KOPT-K1 (cell line): ENCODE results near the gene CPNE7.
"Not testable (repeated sequence)": the region's sequence is repeated elsewhere in the genome, so short reads cannot be mapped to it uniquely, and the experiment has no call there.

Experiments used
- H3K27ac ChIP-seq: fragments of 200-600 bp; sonication (generic); 2 replicates; pipeline ENCODE4 v1.5.1; 2016; ENCODE audit warnings: antibody characterized with exemption, mild to moderate bottlenecking, low read depth, low read length; ENCODE audit not compliant: poor library complexity, severe bottlenecking
- H3K36me3 ChIP-seq: fragments of 200-600 bp; sonication (generic); 2 replicates; pipeline ENCODE4 v1.5.1; 2017; ENCODE audit warnings: antibody characterized with exemption, mild to moderate bottlenecking, low read length, moderate library complexity; ENCODE audit not compliant: insufficient read depth
- H3K9me3 ChIP-seq: fragments of 200-600 bp; sonication (generic); 2 replicates; pipeline ENCODE4 v1.5.1; 2017; ENCODE audit warnings: antibody characterized with exemption, low read length, mild to moderate bottlenecking; ENCODE audit not compliant: insufficient read depth, poor library complexity, severe bottlenecking

CPNE7 gene

DNA sequence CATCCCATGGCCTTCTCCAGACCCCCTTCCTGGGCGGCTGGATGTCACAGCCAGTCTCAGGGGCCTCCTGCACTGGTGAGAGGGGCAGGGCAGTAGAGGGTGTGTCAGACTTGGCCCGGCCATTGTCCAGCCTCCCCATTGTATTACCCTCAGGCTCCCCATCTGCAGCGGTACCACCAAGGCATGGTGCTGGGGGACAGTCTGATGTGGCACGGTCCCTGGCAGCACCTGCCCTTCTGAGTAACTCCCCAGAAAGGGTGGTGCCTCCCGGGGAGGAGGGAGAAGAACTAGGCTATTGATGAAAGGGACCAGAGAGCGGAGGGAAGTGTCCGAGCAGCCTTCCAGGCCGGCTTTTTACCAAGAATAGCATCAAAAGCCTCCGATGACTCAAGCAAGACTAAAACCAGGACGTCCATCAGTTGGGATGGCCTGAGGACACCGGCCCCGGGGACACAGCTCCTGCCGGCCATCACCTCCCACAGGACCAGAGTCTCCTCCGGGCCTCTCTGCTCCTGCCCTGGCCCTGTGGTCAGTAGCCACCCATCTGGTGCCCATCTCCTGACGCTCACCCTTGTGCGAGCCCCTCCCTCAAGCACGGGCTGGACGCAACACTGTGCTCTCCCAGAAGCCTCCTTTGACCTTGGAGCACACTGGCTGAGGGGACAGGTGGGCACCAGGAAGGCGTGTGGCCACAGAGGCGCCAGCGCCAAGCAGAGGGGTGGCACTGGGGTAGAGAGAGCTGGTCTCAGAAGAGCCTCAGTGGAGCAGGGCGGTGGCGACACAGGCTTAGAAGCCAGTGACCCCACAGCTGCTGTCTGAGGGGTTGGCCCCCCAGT lies 5.8 kb upstream of the CPNE7 start:
- H3K36me3 ChIP-seq = peaks cover 33% of the 10 kb centered on the region
- H3K9me3 ChIP-seq = no peaks in the 10 kb centered on the region
- H3K27ac ChIP-seq = no peak overlapping the region

DNA sequence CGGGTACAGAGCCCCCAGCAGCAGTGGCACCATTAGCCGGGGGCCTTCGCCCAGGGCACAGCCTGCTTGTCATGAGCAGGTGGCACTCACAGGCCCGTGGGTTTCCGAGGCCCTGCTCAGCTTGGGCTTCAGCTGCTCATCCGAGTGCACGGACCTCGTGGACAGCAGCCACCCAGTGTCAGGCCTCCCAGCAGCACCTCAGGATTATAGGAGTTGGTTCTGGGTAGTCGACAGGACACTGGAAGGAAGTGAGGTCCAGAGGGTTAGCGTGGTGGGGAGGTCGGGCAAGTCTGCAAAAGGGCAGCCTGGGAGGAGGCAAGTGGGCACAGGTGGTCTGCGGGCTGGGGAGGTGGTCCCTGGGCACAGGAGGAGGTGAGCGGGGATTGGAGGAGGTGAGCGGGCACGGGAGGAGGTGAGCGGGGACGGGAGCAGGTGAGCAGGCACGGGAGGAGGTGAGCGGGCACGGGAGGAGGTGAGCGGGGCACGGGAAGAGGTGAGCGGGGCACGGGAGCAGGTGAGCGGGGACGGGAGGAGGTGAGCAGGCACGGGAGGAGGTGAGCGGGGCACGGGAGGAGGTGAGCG lies 5.1 kb upstream of the CPNE7 start:
- no peaks in the 10 kb centered on the region for H3K9me3 ChIP-seq
- H3K27ac ChIP-seq = no peak overlapping the region
- H3K36me3 ChIP-seq = peaks cover 26% of the 10 kb centered on the region

DNA sequence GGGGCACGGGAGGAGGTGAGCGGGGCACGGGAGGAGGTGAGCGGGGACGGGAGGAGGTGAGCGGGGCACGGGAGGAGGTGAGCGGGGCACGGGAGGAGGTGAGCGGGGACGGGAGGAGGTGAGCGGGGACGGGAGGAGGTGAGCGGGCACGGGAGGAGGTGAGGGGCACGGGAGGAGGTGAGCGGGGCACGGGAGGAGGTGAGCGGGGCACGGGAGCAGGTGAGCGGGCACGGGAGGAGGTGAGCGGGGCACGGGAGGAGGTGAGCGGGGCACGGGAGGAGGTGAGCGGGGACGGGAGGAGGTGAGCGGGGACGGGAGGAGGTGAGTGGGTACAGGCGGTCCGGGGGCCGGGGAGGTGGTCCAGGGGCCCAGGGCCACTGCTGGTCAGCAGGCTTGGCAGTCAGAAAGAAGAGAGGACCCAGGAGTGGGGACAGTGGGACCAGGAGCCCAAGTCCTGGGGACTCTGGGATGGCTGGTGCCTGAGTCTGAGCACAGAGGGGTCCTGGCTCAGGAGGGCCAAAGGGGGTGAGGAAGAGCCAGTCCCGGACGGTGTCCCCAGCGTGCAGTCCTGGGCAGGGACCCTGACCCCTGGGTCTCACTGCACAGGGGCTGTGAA lies 4.5 kb upstream of the CPNE7 start:
- H3K36me3 ChIP-seq = peaks cover 20% of the 10 kb centered on the region
- not testable (repeated sequence) for H3K27ac ChIP-seq, H3K9me3 ChIP-seq

DNA sequence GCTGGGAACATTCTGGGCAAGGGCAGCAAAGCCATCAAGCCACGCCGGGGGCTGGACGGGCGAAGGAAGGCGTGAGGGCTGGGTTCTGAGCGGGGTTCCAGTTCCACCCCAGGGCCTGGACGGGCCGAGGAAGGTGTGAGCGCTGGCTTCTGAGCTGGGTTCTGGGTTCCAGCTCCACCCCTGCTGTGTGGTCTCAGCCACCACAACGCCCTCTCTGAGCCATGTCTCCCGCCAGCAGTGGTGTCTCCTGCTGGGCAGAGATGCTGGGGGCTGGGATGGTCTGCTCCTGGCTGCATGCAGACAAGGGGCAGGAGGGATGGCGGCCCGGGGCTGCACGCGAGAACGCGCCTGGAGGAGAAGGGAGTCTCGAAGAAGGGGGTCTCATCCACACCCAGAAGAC lies 3.9 kb upstream of the CPNE7 start:
- no peaks in the 10 kb centered on the region for H3K9me3 ChIP-seq
- peaks cover 14% of the 10 kb centered on the region for H3K36me3 ChIP-seq
- H3K27ac ChIP-seq = peak overlapping the region; percentile 19

DNA sequence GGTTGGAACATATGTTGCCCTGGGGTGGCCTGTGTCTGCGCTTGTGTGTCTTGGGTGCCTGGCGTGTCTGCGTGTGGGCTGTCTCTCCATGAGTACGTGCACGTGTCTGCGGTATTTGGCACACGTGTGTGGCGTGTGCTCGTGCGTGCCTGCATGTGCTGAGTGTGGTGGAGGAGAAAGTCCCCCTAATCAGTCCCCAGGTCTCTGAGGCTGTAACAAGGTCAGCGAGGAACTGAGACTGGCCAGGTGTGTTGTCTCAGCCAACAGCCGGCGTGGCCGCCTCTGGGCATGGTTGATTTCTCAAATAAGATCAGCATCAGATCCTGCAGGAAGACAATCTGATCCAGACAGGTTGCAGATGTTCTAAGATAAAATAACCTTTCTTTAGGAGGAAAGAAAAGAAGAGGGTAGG lies 3.5 kb upstream of the CPNE7 start:
- Histone ChIP-seq H3K9me3 (no peaks in the 10 kb centered on the region), H3K36me3 (peaks cover 13% of the 10 kb centered on the region), H3K27ac (peak overlapping the region; percentile 19)

DNA sequence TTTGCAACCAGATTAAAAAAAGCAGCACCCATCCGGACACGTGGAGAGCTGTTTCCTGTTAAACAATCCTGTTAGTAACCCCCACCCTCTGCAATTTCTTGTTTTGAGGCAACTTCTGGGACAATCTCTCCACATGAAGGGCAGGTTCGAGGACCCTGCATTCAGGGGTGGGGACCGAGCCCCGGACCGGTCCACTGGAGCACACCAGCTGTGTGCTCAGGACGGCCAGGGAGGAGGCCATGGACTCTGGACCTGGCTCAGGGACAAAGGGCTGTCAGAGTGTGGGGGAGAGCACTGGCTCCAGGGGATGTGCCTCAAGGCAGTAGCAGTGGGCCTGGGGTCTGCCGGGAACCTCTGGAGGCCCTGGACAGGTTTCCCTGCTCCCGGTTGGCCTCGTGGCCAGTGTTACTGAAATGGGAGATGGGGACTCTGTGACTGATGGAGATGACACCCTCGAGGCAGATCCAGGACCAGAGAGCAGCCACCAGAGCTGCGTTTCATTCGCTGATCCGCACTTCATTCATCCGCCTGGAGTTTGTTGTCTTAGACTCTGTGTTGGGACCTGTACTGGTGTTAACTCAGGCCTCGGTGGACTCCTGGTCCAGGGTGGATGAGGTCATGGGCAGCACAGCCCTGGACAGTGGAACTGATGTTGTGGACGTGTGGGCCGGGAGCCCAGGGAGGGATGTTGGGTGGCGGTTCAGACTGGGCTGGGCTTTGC lies 2.9 kb upstream of the CPNE7 start:
- Histone ChIP-seq H3K27ac (peak overlapping the region; percentile 35), H3K9me3 (no peaks in the 10 kb centered on the region), H3K36me3 (peaks cover 8% of the 10 kb centered on the region)

DNA sequence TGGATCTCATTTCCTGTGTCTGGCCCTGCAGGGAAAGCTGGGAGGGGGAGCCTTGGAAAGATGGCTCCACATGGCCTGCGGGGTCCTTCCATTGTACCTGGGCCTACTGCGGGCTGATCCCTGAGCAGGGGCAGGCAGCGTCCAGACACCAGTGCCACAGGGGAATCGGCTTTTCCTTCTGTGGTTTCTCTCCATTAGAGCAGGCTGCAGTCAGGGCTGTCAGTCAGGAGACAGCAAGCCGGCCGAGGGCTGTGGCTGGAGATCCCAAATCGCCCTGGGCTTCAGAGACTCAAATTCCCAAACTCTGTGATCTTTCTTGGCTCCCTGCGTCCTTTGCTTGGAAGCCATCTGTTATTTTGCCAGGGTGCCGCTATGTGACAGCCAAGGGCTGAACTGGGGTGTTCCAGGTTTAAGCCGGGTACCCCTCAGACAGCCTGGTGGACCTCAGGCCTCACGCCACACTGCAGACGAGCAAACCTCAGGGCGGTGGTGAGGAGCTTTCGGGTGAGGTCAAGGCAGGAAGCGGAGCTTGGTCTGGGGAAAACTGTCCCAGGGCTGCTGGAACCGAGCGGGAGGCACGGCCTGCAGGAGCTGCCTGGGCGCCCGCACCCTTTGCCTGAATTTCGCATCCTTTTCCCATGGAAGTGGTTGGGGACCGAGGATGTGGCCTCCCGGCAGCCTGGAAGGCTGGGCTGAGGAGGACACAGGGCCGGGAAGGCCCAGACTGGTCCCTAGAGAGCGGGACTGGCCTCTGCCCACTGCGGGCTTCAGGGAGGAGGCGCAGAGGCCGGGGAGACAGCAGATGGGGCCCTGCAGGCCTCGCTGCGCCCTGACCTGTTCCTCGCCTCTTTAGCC lies 1.5 kb upstream of the CPNE7 start:
- no peaks in the 10 kb centered on the region for H3K9me3 ChIP-seq
- peaks cover 7% of the 10 kb centered on the region; the same call in 1 of the 2 replicates for H3K36me3 ChIP-seq
- H3K27ac ChIP-seq = no peak overlapping the region

DNA sequence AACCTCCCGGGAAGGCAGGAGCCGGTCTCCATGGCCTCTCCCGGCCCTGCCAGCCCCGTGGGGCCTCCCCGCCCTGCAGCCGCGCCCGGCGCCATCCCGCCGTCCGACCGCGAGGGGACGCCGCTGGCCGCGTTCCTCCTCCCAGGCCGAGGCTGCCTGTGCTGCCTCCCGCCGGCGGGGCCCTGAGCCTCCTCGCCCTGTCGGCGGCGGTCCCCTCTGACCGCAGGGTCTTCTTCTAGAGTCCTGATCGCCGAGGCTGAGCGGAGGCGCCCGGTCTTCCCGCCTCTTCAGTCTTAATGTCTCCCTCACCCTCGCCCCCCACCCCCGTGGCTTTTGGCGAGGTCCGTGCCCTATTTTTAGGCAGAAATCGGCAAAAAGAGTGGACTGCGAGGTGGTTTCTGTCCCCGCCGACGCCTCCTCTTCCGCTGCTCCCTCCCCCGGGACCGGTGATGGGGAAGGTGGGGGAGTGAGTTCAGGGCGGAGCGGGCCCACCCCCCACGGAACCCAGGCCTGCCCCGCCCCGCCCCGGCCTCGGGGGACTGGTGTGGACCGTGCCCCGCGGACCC lies 794 bp upstream of the CPNE7 start:
- H3K36me3 ChIP-seq = peaks cover 14% of the 10 kb centered on the region; the same call in 1 of the 2 replicates
- H3K9me3 ChIP-seq = peaks cover 6% of the 10 kb centered on the region
- no peak overlapping the region for H3K27ac ChIP-seq

DNA sequence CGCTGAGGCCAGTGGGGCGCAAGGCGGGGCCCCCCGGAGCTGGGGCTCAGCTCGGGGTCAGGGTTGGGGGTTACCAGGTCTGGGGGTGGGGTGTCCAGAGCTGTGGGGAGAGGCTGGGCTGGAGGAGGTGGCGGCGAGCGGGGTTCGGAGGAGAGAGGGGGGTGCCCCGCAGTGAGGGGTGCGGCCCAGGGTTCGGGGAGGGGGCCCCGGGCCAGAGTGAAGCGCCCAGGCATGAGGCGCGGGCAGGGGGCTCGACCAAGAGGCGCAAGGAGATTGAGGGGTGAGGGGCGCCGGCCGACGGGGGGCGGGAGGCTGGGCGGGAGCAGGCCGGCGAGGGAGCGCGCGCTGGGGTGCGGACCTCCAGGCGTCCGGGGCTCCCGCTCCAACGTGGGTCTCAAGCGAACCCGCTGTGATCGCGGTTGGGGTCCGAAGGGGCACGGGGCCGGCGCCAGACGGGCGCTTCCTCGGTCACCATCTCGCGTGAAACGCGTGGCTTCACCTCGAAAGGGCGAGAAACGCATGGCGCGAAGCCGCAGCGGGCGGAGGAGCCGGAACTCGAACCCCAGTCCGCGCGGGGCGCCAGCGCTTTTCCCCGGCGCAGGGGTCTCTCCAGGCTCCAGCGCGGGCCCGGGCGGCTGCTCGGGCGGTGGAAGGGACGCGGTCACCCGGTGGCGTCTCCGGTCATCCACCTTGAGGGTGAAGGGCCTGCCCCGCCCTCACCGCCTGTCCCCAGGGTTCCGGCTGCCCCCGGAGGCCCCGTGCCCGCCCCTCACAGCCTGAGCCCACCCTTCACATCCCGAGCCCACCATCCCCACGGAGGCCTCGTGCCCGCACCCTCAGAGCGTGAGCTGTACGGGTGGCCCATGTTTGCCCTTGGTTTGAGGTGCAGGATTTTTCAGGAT lies 846 bp downstream of the CPNE7 start:
- peaks cover 28% of the 10 kb centered on the region; the same call in 1 of the 2 replicates for H3K36me3 ChIP-seq

DNA sequence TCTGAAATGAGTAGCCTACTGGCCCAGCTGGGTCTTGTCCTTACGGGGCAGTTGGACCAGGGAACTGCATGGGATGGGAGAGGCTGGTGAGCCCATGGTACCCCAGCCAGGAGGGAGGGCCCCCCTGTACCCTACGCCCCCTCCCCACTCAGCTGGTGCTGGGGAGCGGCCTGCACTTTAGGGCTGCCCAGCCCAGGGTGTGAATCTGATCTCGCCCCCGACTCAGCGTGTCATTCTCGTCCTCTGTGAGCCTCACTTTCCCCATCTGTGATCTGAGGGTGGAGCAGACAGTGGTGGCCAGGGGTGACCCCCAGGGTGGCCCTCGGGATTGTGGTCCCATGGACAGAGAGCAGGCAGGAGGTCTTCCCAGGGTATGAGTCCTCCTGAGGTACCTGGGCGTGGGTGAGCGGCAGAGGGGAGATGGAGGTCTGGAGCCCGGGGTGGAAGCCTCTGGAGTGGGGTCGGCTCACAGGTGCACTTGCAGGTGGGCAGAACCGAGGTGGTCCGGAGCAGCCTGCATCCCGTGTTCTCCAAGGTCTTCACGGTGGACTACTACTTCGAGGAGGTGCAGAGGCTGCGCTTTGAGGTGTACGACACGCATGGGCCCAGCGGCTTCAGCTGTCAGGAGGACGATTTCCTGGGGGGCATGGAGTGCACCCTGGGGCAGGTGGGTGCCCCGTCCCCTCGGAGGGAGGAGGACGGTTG lies 1.6 kb downstream of the CPNE7 start:
- H3K36me3 ChIP-seq = peaks cover 28% of the 10 kb centered on the region; the same call in 1 of the 2 replicates
- H3K9me3 ChIP-seq = peaks cover 20% of the 10 kb centered on the region
- no peak overlapping the region for H3K27ac ChIP-seq

More for the DNA sequence above, 846 bp downstream of the CPNE7 start:
- Histone ChIP-seq H3K9me3 (peaks cover 20% of the 10 kb centered on the region), H3K27ac (peak overlapping the region; percentile 50)

DNA sequence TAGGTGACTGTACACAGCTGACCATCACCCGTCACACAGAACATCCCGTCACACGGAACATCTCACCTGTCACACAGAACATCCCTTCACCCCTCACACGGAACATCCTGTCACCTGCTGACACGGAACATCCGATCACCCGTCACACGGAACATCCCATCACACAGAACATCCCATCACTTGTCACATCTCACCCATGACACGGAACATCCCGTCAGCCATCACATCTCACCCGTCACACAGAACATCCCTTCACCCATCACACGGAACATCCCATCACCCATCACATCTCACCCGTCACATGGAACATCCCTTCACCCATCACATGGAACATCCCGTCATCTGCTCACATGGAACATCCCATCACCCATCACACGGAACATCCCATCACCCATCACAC lies 3.8 kb downstream of the CPNE7 start:
- Histone ChIP-seq H3K27ac (no peak overlapping the region), H3K36me3 (peaks cover 28% of the 10 kb centered on the region; the same call in 1 of the 2 replicates), H3K9me3 (peaks cover 20% of the 10 kb centered on the region)

DNA sequence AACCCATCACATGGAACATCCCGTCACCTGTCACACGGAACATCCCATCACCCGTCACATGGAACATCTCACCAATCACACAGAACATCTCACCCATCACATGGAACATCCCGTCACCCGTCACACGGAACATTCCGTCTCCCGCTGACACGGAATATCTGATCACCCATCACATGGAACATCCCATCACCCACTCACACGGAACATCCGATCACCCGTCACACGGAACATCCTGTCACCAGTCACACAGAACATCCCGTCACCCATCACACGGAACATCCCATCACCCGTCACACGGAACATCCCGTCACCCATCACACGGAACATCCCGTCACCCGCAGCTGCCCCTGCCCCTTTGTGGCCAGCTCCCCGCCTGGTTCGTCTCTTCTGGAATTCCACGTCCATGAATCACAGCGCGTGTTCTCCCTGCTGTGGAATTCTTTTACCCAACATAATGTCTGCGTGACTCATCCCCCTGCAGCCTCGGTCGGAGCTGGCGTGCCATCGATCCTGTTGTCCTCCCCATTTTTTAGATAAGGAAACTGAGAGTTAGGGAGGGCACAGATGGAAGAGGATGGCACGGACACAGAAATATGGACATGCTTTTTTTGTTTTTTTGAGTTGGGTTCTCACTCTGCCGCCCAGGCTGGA lies 5.6 kb downstream of the CPNE7 start:
- Histone ChIP-seq H3K36me3 (peaks cover 28% of the 10 kb centered on the region; the same call in 1 of the 2 replicates), H3K27ac (no peak overlapping the region), H3K9me3 (peaks cover 20% of the 10 kb centered on the region)
